GM18861 (cell line): ENCODE results near the gene MRPS22.

Experiments used
- ATAC-seq: cut with Tn5 transposase; IDR thresholded peaks from one replicate; pipeline ENCODE4 v1.9.1; 2021; ENCODE audit not compliant: unreplicated experiment

Gene MRPS22

GRCh38 chr3:139311557-139311956 is 32.3 kb upstream of the MRPS22 start:
- ATAC-seq: no peak

GRCh38 chr3:139312416-139312815 is 31.4 kb upstream of the MRPS22 start:
- no peak for ATAC-seq

GRCh38 chr3:139312959-139313358 is 30.9 kb upstream of the MRPS22 start:
- no peak for ATAC-seq

- ATAC-seq: no peak
These were observed 29.9 kb upstream of the MRPS22 start for GRCh38 chr3:139313921-139314320.

GRCh38 chr3:139317215-139317614 is 26.6 kb upstream of the MRPS22 start:
- ATAC-seq: no peak

GRCh38 chr3:139317660-139318430 is 26.0 kb upstream of the MRPS22 start:
- no peak for ATAC-seq

GRCh38 chr3:139318431-139318816 is 25.4 kb upstream of the MRPS22 start:
- ATAC-seq: no peak

- no peak for ATAC-seq
These were observed 25.0 kb upstream of the MRPS22 start for GRCh38 chr3:139318826-139319225.

- ATAC-seq: no peak
These were observed 24.1 kb upstream of the MRPS22 start for GRCh38 chr3:139319428-139320402.

GRCh38 chr3:139320551-139321309 is 23.1 kb upstream of the MRPS22 start:
- no peak for ATAC-seq

GRCh38 chr3:139322346-139322745 is 21.5 kb upstream of the MRPS22 start:
- ATAC-seq: no peak

- no peak for ATAC-seq
These were observed 20.7 kb upstream of the MRPS22 start for GRCh38 chr3:139323146-139323545.

GRCh38 chr3:139324456-139324855 is 19.4 kb upstream of the MRPS22 start:
- no peak for ATAC-seq

- no peak for ATAC-seq
These were observed 18.3 kb upstream of the MRPS22 start for GRCh38 chr3:139325551-139325950.

GRCh38 chr3:139326131-139326530 is 17.7 kb upstream of the MRPS22 start:
- no peak for ATAC-seq

- no peak for ATAC-seq
These were observed 17.1 kb upstream of the MRPS22 start for GRCh38 chr3:139326707-139327106.

- no peak for ATAC-seq
These were observed 16.6 kb upstream of the MRPS22 start for GRCh38 chr3:139327231-139327630.

GRCh38 chr3:139327861-139328260 is 16.0 kb upstream of the MRPS22 start:
- ATAC-seq: no peak

GRCh38 chr3:139328356-139328755 is 15.5 kb upstream of the MRPS22 start:
- no peak for ATAC-seq

- ATAC-seq: peak; percentile 95
These were observed 14.4 kb upstream of the MRPS22 start for GRCh38 chr3:139329364-139329850.

GRCh38 chr3:139332092-139332491 is 11.7 kb upstream of the MRPS22 start:
- ATAC-seq: no peak
